CD4-positive, alpha-beta T cell treated with Interleukin-15 for 1 hour (primary cell): ENCODE measurements around the gene TMBIM4.

Experiments
- DNase-seq: peaks from one replicate; pipeline ENCODE4 v3.0.0-alpha.2; 2020

TMBIM4 gene

DNA sequence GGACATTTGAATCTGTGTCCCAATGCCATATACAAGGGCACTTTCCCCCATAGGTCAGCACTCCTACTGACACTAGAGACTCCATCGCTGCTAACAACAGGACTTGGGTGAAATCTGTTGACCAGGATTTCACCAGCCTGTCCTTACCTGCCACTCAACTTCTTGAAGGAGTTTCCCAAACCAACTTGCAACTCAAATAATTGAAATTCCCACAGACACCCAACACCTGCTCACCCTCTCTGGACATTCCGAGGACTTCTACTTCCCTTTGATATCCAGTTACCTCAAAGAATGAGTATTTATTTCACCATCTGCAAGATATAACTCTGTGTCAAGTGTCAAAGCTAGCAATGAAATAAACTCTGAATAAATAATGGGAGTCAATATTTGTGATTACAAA lies 83.8 kb downstream of the TMBIM4 start:
- no peak for DNase-seq
